H1 (cell line): Measurements from ENCODE around the gene TLR9. TPM values are rescaled to one million over a fixed set of nuclear protein-coding genes. Genes with fewer than 3 reads are reported as not detected.

Source experiments
- ASH2L ChIP-seq: fragments of 200-600, 300-600 bp; sonication (generic); IDR thresholded peaks from one replicate; pipeline ENCODE4 v1.7.1; 2017; ENCODE audit warnings: low read length
- CTBP2 ChIP-seq: IDR thresholded peaks from 2 replicates; pipeline ENCODE4 v1.7.0; 2011; ENCODE audit warnings: borderline replicate concordance, mild to moderate bottlenecking, moderate library complexity, mixed read lengths, low read length; ENCODE audit not compliant: insufficient read depth, insufficient read length
- HDAC6 ChIP-seq: IDR thresholded peaks from one replicate; pipeline ENCODE4 v1.7.1; 2012; ENCODE audit warnings: low read depth, mild to moderate bottlenecking, inconsistent platforms, low read length, moderate library complexity
- JUN ChIP-seq: IDR thresholded peaks from 2 replicates; pipeline ENCODE4 v1.6.1; 2011; ENCODE audit warnings: low read depth, mild to moderate bottlenecking, improper control_type of control experiment, low read length
- KDM4A ChIP-seq: IDR thresholded peaks from one replicate; pipeline ENCODE4 v1.7.1; 2012; ENCODE audit warnings: low read depth, mild to moderate bottlenecking, moderate library complexity, low read length, inconsistent platforms; ENCODE audit not compliant: severe bottlenecking
- KDM5A ChIP-seq: fragments of 200-600 bp; IDR thresholded peaks from 2 replicates; pipeline ENCODE4 v1.7.1; 2012; ENCODE audit warnings: mild to moderate bottlenecking, low read length, inconsistent platforms, mixed read lengths
- MAFK ChIP-seq: IDR thresholded peaks from 2 replicates; pipeline ENCODE4 v1.6.1; 2012; ENCODE audit warnings: low read depth, mild to moderate bottlenecking, improper control_type of control experiment, low read length
- POLR2AphosphoS5 ChIP-seq: IDR thresholded peaks from 2 replicates; pipeline ENCODE4 v1.6.1; 2011; ENCODE audit warnings: low read depth, low read length
- RXRA ChIP-seq: IDR thresholded peaks from 2 replicates; pipeline ENCODE4 v1.6.1; 2011; ENCODE audit warnings: low read depth, mild to moderate bottlenecking, low read length, moderate library complexity; ENCODE audit not compliant: insufficient read depth
- SRF ChIP-seq: IDR thresholded peaks from 2 replicates; pipeline ENCODE4 v1.6.1; 2011; ENCODE audit warnings: mild to moderate bottlenecking, low read depth, low read length, moderate library complexity
- polyA plus RNA-seq, 7 experiments: library from polyadenylated mRNA; depleted of rRNA in 3 of 7; stranded (reverse) in 5 of 7; unstranded in 2 of 7; fragments of >200 nt in 5 of 7; fragments of 200-250 nt in 2 of 7; gene quantifications; 1 replicate in 5 of 7; 2 replicates in 1 of 7; 4 replicates in 1 of 7; pipeline versions ENCODE4 v1.2.1 to v1.2.3, GENCODE V29; 2011 to 2013; ENCODE audit warnings: missing spikeins in 2 of 7, mixed read lengths in 2 of 7
- total RNA-seq: library from RNA; stranded (reverse); fragmentation: NEBNext Ultra II Directional; extraction: Animal tissue kit (Norgen Biotek cat#: 25700); gene quantifications from 2 replicates; pipeline ENCODE4 v1.2.1, GENCODE V29; 2021
- TF ChIP-seq, protein P1 (sequence below): IDR thresholded peaks from 2 replicates; pipeline ENCODE4 v1.6.1; 2012; ENCODE audit warnings: inconsistent platforms

The TLR9 gene
- total and polyA plus RNA-seq, 2 of the 8 experiments (the other 6 are each of a cell fraction or from before 2014, with no cell fraction given): 0.05 TPM; not detected in 1

DNA sequence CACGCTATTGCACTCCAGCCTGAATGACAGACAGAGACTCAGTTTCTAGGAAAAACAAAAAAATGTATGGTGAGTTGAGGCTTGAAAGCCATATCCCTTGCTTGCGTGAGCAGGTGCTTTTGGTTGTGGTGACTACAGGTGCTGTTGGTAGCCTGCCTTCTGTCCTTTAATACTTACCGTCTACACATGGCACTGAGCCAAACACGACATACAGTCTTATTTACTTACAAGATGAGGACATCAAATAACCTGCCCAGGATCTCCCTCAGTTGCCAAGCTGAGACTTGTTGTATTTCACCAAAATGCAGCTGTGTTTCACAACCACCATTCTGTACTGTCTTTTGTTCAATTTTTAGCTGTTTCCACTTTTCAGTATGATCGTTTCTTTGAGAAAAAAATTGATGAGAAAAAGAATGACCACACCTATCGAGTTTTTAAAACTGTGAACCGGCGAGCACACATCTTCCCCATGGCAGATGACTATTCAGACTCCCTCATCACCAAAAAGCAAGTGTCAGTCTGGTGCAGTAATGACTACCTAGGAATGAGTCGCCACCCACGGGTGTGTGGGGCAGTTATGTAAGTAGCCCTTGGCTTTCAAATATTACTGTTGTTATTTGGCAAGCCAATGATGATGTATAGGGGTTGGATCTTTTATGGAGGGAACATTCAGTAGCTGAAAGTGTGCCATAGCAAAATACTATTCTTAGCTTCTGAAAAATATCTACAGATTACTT lies 20.9 kb downstream of the TLR9 start (continued):
- TF ChIP-seq KDM5A: no peak
- no peak for TF ChIP-seq HDAC6
- no peak for TF ChIP-seq MAFK
- no peak for TF ChIP-seq KDM4A
- no peak for TF ChIP-seq ASH2L
- TF ChIP-seq, protein P1, sequence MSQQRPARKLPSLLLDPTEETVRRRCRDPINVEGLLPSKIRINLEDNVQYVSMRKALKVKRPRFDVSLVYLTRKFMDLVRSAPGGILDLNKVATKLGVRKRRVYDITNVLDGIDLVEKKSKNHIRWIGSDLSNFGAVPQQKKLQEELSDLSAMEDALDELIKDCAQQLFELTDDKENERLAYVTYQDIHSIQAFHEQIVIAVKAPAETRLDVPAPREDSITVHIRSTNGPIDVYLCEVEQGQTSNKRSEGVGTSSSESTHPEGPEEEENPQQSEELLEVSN: no peak
- no peak for TF ChIP-seq JUN
- no peak for TF ChIP-seq POLR2AphosphoS5
- no peak for TF ChIP-seq SRF
- TF ChIP-seq RXRA: no peak
- no peak for TF ChIP-seq CTBP2
